Measurements from ENCODE around the gene NFS1. TPM values are rescaled to one million over a fixed set of nuclear protein-coding genes. Genes with fewer than 3 reads are reported as not detected.

The NFS1 gene
- total RNA-seq, 2 donors from 2014 or later: 17.0 to 30.9 TPM

DNA sequence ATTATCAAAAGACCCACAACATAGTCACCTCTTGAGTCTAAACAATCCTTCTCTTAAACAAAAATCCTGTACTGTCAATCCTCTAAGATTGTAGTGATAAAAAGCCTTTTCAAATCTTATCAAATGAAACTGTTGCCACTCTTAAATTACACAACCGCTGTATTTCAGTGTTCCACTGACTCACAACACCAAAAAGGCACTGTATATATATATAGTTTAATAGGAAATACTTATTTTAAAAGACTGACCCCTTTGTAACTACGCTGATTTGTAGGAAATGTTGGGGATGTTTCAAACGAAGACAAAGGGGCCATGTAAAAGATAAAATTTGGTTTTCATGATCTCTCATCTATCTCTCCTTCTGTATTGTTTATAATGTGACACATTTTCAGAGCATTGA, 48.5 kb downstream of the NFS1 start:
- H3K9me3 ChIP-seq (ENCODE audit: control insufficient read depth, low read length): no peaks in the 10 kb centered on the region
- no peak overlapping the region for H3K27ac ChIP-seq (ENCODE audit: low read depth, low read length)
- WGBS, 2 experiments (ENCODE audit: insufficient coverage in 1 of 2, insufficient read length in 1 of 2): 100% methylated on average over 2 of the region's 3 CpGs
- H3K27me3 Mint-ChIP-seq (ENCODE audit: insufficient read depth): no peaks in the 10 kb centered on the region
- H3K36me3 ChIP-seq (ENCODE audit: control insufficient read depth, insufficient read depth, low read length): peaks cover 66% of the 10 kb centered on the region
- no peak overlapping the region for H3K4me3 Mint-ChIP-seq
- H3K4me3 ChIP-seq (ENCODE audit: low read length): no peak overlapping the region
- no peak overlapping the region for H3K9ac ChIP-seq (ENCODE audit: extremely low read depth, low read length, poor library complexity, severe bottlenecking)
- peaks cover 21% of the 10 kb centered on the region for H3K36me3 Mint-ChIP-seq (ENCODE audit: low read depth)
- no peak overlapping the region for H3K27ac Mint-ChIP-seq
- H3K27me3 ChIP-seq (ENCODE audit: control insufficient read depth, insufficient read depth, low read length, poor library complexity, severe bottlenecking): no peaks in the 10 kb centered on the region
- no peak for TF ChIP-seq CTCF (conservative IDR thresholded peaks at IDR 0.05)
- no peak for DNase-seq
- no peaks in the 10 kb centered on the region for H3K9me3 Mint-ChIP-seq
- H3K4me1 Mint-ChIP-seq: peaks cover 6% of the 10 kb centered on the region
- H3K4me1 ChIP-seq (ENCODE audit: control insufficient read depth, insufficient read depth, low read length): no peaks in the 10 kb centered on the region

DNA sequence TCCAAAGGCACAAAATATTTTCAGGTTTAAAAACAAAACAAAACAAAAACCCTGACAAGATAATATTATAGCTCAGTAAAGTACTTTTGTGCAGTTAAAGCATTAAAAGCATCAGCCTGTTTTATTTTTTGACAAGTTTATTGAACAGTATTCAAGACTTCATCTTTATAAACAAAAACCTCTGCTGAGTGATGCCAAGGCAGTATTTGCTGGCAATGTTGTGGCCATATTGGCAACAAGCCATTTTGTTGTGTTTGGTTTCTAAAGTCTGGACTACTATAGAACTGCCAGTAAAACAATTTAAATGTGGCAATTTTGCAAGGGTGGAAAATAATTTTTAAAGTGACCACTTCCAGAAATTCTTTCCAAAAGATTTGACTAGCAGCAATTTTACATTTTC, 50.3 kb downstream of the NFS1 start:
- H3K9me3 Mint-ChIP-seq: no peaks in the 10 kb centered on the region

DNA sequence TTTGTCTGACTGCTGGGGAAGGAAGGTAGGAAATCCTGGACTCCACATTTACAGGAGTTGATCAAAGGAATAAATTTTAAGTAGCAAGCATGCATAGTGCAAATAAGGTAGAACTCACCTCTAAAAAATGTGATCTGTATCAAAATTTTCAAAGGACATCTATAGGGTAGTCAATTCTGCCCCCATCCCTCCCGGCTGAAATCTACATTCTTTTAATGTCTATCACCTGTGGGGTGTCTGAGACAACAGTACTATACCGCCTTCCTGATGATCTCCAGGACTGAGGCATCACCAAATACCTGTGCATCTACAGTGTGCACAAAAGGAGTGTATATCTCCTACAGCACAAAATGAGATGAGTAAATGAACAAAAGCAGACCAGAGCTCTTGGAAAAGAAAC, 54.3 kb downstream of the NFS1 start:
- H3K4me1 Mint-ChIP-seq: peaks cover 31% of the 10 kb centered on the region
- Histone ChIP-seq H3K9ac (ENCODE audit: extremely low read depth, low read length, poor library complexity, severe bottlenecking) (no peak overlapping the region), H3K27me3 (ENCODE audit: control insufficient read depth, insufficient read depth, low read length, poor library complexity, severe bottlenecking) (no peaks in the 10 kb centered on the region), H3K36me3 (ENCODE audit: control insufficient read depth, insufficient read depth, low read length) (peaks cover 39% of the 10 kb centered on the region), H3K27ac (ENCODE audit: low read depth, low read length) (no peak overlapping the region), H3K4me3 (ENCODE audit: low read length) (no peak overlapping the region), H3K4me1 (ENCODE audit: control insufficient read depth, insufficient read depth, low read length) (peaks cover 5% of the 10 kb centered on the region), H3K9me3 (ENCODE audit: control insufficient read depth, low read length) (no peaks in the 10 kb centered on the region)
- TF ChIP-seq CTCF (conservative IDR thresholded peaks at IDR 0.05): no peak
- DNase-seq: no peak
- H3K4me3 Mint-ChIP-seq: no peak overlapping the region
- WGBS, 2 experiments (ENCODE audit: insufficient coverage in 1 of 2, insufficient read length in 1 of 2): 93% methylated on average over 2 of the region's 2 CpGs; no CpG with 5 or more reads in 1 of the 2 experiments
- H3K27me3 Mint-ChIP-seq (ENCODE audit: insufficient read depth): no peaks in the 10 kb centered on the region
- H3K9me3 Mint-ChIP-seq: no peaks in the 10 kb centered on the region
- peaks cover 14% of the 10 kb centered on the region for H3K36me3 Mint-ChIP-seq (ENCODE audit: low read depth)
- H3K27ac Mint-ChIP-seq: peak overlapping the region; percentile 11

More for the DNA sequence above, 50.3 kb downstream of the NFS1 start:
- no peak overlapping the region for H3K9ac ChIP-seq (ENCODE audit: extremely low read depth, low read length, poor library complexity, severe bottlenecking)
- H3K36me3 ChIP-seq (ENCODE audit: control insufficient read depth, insufficient read depth, low read length): peaks cover 65% of the 10 kb centered on the region
- Mint-ChIP-seq H3K4me3 (no peak overlapping the region), H3K36me3 (ENCODE audit: low read depth) (peaks cover 21% of the 10 kb centered on the region), H3K27ac (no peak overlapping the region), H3K27me3 (ENCODE audit: insufficient read depth) (no peaks in the 10 kb centered on the region), H3K4me1 (peaks cover 20% of the 10 kb centered on the region)
- H3K4me3 ChIP-seq (ENCODE audit: low read length): no peak overlapping the region
- H3K27me3 ChIP-seq (ENCODE audit: control insufficient read depth, insufficient read depth, low read length, poor library complexity, severe bottlenecking): no peaks in the 10 kb centered on the region
- no peak for DNase-seq
- H3K4me1 ChIP-seq (ENCODE audit: control insufficient read depth, insufficient read depth, low read length): peaks cover 5% of the 10 kb centered on the region
- no peak overlapping the region for H3K27ac ChIP-seq (ENCODE audit: low read depth, low read length)
- no peak for TF ChIP-seq CTCF (conservative IDR thresholded peaks at IDR 0.05)
- H3K9me3 ChIP-seq (ENCODE audit: control insufficient read depth, low read length): no peaks in the 10 kb centered on the region

Data from endodermal cell (in vitro differentiated cells).